ENCODE results near the gene PLEKHG3.

The PLEKHG3 gene

DNA sequence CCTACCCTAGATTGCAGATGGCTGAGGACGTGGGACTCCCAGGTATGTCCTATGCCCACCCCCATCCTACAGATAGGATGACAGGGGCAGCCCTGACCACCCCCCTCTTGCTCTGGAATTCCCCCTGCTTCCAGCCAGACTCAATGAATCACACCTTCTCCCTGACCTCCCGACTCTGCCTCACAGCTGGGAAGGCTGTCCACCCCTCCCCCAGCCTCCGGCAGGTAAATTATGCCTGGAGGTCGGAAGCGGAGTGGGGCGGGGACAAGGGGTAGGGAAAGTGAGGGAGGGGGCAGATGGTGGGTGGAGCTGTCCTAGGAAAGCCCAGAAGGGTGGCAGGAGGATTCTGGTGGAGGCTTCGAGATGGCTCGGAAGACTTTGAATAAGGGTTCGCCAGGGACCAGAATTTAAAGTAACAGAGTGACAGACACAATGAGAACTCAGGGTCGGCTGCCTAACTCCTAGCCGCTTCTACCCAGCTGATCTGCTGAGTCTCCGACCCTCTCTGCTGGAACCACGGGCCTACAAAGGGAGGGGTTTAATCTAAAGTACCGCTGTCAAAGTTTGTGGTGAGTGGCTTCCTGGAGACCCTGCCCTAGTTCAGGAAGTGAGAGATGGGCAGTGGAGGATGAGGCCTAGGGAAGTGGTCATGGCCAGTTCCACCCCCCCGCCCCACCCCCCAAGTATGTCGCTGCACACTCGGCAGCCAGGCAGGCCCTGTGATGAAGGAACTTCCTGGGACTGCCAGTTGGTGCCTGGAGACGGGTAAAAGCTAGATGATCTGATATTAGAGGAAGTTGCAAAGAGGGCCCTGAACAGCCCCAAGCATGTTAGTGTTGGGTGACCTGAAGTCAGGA is 4.2 kb downstream of the PLEKHG3 start:
- DNase-seq: no peak

- DNase-seq: no peak
These were observed 4.9 kb downstream of the PLEKHG3 start for GRCh38 chr14:64709126-64709525.

- no peak for DNase-seq
These were observed 6.8 kb downstream of the PLEKHG3 start for GRCh38 chr14:64711039-64711438.

DNA sequence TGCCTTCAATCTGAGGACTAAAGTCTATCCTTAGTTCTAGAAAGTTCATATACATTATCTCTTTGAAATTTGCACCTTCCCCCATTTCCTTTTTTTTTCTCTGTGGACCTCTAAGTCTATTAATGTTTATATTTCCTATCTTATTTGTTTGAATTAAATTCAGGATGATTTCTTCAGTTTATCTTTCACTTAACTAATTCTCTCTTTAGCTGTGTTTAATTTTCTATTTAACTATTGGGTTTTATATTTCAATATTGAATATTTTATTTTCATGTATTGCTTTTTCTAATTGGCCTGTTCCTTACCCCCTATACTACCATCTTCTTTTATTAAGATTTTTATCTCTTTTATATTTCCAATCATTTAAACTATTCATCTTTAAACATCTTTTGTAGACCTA is 9.5 kb downstream of the PLEKHG3 start:
- DNase-seq: no peak

GRCh38 chr14:64714432-64715025 is 10.3 kb downstream of the PLEKHG3 start:
- no peak for DNase-seq

DNA sequence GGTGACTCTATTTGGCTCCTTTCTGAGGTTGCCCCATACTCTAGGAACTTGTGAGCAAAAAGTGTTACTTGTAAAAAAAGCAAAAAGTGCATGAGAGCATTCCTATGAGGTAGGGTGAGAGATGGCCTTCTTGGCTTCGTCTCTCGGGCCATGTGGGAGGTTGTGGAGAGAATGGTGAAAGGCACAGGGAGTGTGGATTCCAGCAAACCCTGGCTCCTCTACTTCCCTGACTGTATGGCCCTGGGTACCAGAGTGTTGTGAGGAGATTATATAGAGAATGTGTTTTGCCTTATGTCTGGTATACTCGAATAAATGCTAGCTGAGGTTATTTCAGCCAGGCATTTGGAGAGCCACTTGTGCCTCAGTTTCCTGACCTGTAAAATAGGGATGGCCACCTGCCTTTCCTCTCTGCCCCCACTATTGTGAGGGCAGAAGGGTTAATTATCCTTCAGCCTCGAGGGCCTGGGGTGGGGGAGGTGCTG is 11.0 kb downstream of the PLEKHG3 start:
- DNase-seq: no peak

DNA sequence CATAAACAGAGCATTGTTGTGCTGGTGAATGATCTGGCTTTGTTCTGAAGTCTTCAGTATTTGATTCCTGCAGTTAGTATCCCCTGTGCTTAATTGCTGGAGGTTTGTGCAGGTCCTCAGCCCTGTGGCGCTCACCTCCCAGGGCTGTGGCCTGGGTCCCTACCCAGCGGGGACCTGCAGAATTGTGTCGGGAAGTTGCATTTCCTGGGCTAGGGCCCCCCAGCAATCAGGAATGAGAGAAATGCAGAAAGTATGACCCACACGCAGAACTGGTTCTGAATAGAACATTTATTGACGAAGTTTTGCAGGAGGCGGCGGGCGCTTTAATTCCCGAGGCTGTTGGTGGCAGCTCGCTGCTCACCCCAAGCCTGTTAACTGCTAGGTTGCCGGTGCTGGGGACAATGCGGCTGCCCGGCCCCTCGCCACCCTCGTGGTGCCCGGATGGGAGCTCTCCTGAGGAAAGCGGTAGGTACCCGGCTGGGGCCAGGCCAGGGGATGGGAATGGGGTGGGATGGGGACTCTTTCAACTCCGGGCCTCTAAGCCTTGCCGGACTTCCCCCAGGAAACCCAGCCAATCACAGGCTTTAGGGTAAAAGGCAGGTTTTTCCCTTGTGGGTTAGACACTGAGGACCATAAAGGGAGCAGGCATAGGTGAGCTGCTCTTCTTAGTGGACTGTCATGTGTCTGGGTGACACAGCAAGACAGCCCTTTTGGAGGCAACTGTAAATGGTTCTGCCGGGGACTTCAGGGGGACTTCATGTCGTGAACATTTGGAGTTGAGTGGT is 11.6 kb downstream of the PLEKHG3 start:
- DNase-seq: no peak

DNA sequence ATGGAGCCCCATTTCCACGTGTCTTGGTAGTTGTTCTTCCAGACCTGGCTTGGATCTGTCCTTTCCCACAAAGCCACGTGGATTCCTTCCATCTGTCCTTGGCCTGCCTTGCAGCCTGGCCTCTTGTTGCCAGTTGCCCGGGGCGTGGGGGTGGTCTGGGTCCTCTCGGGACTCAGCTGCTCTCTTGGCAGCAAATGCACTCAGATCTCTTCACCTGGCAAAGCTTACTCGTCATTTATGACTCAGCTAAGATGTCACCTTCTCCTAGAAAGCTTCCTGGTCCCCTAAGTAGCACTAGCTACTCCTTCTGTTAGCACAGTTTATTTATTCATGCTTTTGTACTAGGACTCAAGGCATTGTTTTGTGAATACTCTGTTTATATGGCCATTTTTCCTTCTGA is 13.6 kb downstream of the PLEKHG3 start:
- DNase-seq: no peak

DNA sequence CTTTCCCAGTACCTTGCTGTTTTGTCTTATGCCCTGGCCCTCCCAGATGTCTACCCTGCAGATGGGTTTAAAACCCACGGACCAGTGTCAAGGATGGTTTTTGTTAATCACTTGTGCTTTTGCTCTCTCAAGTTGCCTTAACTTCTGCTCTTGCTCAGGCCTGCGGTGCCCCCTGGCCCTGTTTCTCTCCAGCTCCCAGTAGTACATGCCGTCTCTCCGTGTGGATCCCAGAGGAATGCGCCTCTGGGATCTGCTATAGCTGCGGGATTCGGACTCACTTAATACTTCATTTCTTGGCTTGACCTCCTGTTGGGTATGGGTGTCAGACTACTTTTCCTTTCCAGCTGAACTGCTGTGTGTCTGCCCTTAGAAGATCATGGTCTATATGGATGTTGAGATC is 14.5 kb downstream of the PLEKHG3 start:
- no peak for DNase-seq

DNA sequence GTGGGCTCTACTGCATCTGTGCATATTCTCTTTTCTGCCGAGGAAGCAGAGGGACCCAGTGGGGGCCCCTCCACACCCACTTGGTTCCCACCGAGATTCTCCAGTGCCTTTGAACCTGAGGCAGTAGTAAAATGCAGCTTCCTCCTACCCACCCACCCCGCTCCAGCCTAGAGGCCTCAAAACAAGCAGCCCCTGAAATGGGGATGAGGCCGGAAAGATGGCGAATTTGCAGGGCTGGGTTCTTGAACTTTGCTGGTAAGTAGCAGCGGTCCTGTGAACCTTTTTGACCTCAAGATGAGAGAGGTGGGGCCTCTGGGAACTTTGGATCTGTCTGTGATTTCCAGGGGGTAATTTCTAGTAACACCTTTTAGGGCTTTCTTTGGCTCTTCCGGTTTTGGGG is 15.4 kb downstream of the PLEKHG3 start:
- DNase-seq: no peak

DNA sequence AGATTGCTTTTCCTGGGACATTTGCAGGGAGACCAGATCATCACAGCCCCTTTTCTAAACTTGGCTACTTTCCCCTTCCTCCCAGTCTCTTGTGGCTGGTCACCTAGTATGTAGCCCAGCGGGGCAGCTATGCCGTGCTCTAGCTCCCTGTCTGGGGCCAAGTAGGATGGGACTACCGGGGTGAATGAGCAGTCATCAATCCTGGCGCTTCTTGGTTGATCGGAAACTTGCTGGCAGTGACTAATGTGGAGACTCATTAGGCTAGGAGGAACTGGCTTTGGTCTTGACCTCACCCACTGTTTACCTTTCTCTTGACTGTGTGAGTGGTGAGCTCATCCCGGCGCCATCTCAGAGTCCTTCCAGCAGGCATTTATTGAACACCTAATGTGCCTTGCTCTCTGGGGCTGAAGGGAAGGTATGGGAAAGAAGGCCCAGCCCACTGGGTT is 15.9 kb downstream of the PLEKHG3 start:
- no peak for DNase-seq

DNA sequence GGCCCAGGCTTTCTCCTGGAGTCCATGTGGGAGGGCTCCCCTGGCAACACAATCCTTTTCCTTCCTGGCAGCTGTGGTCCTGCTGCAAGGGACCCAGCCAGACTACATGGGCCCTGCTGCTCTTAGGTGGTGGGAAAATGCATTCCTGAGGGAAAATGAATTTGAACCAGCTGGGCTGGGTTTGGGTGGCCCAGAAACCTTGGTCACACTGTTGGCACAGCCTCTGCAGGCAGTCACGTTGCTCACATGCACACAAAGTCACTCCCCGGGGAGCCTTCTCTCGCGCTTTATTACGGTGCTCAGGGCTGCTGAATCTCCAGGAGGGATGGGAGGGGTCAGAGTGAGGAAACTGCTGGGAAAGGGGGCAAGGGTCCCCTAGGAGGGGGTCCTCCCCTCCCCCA is 17.2 kb downstream of the PLEKHG3 start:
- no peak for DNase-seq

GRCh38 chr14:64721899-64722298 is 17.7 kb downstream of the PLEKHG3 start:
- DNase-seq: no peak

GRCh38 chr14:64722842-64723447 is 18.7 kb downstream of the PLEKHG3 start:
- DNase-seq: no peak

GRCh38 chr14:64723691-64724577 is 19.7 kb downstream of the PLEKHG3 start:
- no peak for DNase-seq

DNA sequence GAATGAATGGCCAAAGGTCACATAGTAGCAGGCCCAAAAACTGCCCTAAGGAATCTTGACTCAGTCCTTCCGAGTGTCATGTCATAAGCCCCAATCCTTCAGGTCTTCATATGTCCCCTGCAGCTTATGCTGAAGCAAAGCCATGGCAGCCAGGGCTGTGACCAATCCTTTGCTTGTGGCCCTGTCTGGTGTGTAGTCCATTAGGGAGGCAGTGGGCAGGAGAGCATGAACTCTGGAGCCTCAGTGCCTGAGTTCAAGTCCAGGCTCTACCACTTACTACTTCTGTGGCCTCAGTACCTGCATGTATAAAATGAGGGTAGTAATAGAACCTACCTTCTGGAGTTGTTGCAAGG is 20.3 kb downstream of the PLEKHG3 start:
- no peak for DNase-seq

DNA sequence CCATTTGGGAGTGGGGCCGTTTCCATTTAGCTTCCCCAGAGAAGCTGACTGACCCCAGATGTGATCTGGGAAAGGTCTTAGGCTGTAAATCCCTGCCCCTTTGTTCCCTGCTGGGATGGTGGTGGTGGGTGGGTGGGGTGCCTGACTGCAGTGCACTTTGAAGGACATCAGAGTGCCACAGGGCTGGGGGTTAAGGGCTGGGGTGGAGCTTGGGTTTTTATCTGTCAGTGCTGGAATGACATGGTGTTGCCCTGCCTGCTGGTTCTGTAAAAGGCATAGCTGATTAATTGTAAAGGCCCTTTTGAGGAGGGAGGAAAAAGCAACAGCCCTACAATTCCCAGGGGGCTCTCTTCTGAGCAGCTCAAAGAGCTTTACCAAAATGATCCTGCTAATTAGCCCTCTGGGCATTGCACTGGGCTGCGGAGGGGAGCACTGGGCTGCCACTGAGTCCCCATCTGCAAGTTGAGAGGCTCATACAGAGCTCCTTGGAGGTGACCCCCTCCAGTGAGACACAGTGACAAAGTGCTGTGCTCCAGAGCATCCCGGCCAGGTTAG is 21.1 kb downstream of the PLEKHG3 start:
- no peak for DNase-seq

DNA sequence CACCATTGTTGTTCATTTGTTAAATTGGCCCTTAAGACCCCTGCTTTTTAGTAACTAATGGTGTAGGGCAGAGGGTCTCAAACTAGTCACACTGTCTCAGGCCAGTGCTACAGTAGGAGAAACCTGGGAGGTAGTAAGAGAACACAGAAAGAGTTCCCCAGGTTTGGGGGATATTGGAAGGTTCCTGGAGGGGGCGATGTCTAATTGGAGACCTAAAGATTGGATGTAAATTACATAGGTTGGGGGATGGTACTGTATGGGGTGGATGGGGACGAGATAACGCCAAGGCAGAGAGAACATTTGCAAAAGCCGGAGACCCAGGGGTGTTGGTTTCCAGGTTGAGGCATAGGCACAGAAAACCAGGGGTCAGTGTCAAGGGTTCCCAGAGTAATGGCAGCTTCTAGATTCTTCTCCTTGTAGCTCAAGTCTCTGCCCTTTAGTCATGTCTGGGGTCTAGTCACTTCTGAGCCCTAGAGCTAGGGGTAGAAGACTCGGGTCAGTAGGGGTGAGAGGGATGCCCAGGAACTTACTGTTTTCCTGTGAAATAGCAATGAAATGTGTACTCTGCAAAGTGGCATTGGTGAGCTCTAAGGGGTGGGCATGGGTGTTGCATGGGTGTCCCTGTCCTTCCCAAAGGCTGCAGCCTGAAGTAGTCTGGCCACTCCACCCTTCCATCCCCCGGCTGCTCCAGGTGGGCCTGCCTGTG is 21.8 kb downstream of the PLEKHG3 start:
- DNase-seq: no peak

DNA sequence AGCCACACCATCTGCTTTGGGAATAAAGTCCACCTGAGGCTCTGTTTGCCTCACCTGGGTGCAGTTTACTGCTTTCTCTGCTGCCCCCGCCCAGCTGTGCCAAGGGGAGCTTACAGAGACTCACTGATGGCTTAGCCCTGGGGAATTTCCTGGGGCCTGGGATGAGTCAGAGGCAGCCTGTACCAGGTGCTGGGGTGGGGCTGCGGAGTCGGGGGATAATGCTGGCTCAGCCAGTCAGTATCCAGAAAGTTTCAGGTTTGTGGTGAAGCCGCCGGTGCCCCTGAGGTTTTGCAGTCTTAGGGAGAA is 22.3 kb downstream of the PLEKHG3 start:
- DNase-seq: no peak

DNA sequence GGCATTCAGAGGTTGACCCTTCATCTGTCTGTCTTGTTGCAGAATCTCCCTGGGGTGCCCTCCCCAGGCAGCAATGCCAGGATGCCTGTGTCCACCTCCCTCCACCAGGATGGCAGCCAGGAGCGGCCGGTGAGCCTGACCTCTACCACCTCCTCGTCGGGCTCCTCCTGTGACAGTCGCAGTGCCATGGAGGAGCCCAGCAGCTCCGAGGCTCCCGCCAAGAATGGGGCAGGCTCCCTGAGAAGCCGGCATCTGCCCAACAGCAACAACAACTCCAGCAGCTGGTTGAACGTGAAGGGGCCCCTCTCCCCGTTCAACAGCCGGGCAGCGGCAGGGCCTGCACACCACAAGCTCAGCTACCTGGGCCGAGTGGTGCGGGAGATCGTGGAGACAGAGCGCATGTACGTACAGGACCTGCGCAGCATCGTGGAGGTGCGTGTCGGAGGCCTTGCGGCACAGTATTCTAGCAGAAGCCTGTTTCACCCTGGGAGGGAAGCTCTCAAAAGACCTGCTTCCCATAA is 23.4 kb downstream of the PLEKHG3 start:
- DNase-seq: no peak

- no peak for DNase-seq
These were observed 23.9 kb downstream of the PLEKHG3 start for GRCh38 chr14:64728106-64728505.

All from effector CD8-positive, alpha-beta T cell (primary cell).